Effector CD4-positive, alpha-beta T cell (primary cell): ENCODE measurements around the gene IDI2. TPM values are rescaled to one million over a fixed set of nuclear protein-coding genes. Genes with fewer than 3 reads are reported as not detected.
"Not testable (repeated sequence)": the region's sequence is repeated elsewhere in the genome, so short reads cannot be mapped to it uniquely, and the experiment has no call there.

Experiments
- DNase-seq: peaks from one replicate; pipeline ENCODE4 v3.0.0-alpha.2; 2020
- total RNA-seq: gene quantifications from one replicate; lab custom pipeline; 2026; lab: John Stamatoyannopoulos, UW

The IDI2 gene
- not detected for total RNA-seq

- no peak for DNase-seq
Measured at GRCh38 chr10:1025683-1026082, at the start of gene IDI2. TSS of gene IDI2 (minus strand) at chr10:1025859. CDS start at chr10:1024723, 1,136 bp downstream.

DNA sequence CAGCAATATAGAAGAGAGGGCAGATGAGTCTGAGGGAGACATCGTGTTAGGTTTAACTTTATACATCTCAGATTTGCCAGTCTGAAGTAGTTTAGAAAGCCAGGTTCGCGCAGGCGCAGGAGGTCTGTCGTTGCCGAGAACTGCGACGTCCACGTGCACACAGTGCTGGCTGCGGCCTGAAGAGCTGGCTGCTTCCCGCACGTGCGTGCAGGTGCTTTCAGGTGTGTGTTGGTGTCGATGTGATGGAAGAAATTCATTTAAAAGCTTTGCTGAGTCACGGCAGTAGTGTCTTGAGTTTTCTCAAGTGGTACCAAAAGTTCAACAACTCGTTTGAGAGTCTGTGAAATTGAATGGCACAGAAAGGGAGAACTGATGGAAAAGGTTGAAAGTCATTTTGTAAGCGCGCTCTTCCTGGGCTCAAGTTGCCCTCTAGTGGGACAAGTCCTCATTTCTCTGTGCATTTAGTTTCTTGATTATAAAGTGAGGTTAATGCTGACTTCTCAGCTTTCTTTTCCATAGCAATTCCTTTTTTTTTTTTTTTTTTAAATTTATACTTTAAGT is 49.2 kb upstream of the IDI2 start:
- no peak for DNase-seq

- DNase-seq, result no peak
Measured at GRCh38 chr10:1074052-1074747, 48.5 kb upstream of the IDI2 start.

GRCh38 chr10:1070919-1071318 is 45.3 kb upstream of the IDI2 start:
- no peak for DNase-seq

DNA sequence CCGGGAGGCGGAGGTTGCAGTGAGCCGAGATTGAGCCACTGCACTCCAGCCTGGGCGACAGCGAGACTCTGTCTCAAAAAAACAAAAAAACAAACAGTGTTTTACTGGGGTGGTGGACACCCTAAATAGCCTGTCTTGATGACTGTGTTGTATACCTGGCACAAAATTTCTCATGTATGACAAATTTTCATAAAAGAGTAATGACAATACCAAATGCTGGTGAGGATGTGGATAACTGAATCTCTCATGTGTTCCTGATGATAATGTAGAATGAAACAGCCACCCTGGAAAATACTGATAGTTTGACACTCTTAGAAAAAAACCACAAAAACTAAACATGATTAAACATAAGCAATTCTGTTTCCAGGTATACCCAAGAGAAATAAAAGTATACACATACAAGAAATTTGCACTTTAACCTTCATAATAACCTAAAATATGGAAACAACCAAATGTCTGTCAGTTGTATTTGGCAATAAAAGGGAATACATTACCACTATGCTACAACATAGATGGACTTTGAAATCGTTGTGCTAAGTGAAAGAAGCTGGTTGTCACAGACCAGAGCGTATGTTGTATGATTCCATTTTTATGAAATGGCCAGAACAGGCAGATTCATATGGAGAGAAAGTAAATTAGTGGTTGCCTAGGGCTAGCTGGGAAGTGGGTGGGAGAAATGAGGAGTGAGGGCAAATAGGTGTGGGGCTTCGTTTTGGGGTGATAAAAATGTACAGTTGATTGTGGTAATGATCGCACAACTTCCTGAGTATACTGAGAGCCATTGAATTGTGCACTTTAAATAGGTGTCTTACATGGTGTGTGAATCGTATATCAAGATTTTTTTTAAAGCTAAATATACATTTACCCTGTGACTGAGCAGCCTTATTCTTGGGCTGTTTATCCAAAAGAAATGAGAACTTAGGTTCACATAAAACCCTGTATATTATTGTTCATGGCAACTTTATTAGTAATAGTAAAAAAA is 43.0 kb upstream of the IDI2 start:
- no peak for DNase-seq

DNA sequence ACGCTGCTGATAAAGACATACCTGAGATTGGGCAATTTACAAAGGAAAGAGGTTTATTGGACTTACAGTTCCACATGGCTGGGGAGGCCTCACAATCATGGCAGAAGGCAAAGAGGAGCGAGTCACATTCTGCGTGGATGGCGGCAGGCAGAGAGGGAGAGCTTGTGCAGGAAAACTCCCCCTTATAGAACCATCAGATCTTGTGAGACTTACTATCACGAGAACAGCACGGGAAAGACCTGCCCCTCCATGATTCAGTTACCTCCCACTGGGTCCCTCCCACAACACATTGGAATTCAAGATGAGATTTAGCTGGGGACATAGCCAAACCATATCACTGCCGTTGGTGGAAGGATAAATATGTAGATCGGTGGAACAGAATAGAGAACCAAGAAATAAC is 41.1 kb upstream of the IDI2 start:
- DNase-seq, result not testable (repeated sequence)

GRCh38 chr10:1064964-1065247 is 39.2 kb upstream of the IDI2 start:
- no peak for DNase-seq

GRCh38 chr10:1063232-1063865 is 37.7 kb upstream of the IDI2 start:
- DNase-seq, result peak; percentile 14

DNA sequence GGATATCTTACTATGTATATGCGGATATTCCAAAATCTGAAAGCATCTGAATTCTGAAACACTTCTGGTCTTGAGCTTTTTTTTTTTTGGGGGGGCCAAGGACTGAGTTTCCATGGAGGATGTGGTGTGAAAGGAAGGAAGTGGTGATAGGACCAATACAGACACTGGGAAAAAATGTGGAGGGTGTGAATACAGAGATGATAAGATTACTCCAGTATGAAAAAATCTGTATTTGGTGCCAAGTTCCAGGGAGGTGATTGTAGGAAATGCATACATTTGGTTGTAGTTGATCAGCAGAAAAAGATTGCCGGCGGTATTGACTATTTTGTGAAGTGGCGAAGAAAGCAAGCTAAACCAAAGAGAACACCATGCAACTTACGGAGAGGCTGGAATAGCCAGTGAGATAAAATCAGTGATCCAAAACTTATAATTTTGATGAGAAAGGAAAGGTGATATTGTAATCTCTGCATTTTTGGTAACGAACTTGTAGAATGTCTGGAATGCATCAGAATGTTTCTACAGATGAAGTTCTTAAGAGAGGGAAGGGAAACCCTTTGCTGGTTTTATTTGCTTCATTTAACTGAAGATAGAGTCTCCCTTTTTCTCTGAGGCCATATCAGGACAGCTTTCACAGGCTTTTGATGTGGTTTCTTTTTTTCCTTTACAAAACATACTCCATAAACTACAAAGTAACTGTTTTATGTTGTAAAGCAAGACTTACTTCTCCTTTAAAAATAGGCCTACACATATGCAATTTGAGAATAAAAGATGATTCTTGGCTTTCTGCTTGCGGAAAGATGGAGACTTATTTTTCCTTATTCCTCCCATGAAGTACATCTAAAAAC is 36.5 kb upstream of the IDI2 start:
- DNase-seq, result no peak

GRCh38 chr10:1059902-1060301 is 34.2 kb upstream of the IDI2 start:
- no peak for DNase-seq

DNA sequence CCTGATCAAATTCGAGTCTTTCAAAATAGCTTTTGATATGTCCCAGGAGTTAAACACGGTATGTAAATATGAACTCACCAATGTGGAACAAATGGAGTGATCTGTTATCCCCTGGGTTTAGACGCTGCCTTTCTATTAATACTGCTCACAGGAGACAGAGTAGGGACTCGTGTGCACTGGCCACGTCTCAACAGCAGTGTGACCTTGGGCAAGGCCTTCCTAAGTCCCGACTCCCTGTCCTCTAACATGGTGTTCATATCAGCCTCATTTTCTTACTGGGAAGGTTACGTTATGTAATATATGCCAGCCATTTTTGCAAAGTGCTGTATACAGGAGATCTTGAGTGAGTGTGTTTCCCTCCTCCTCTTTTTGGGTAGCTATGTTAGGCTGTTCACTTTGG is 32.4 kb upstream of the IDI2 start:
- DNase-seq, result no peak

DNA sequence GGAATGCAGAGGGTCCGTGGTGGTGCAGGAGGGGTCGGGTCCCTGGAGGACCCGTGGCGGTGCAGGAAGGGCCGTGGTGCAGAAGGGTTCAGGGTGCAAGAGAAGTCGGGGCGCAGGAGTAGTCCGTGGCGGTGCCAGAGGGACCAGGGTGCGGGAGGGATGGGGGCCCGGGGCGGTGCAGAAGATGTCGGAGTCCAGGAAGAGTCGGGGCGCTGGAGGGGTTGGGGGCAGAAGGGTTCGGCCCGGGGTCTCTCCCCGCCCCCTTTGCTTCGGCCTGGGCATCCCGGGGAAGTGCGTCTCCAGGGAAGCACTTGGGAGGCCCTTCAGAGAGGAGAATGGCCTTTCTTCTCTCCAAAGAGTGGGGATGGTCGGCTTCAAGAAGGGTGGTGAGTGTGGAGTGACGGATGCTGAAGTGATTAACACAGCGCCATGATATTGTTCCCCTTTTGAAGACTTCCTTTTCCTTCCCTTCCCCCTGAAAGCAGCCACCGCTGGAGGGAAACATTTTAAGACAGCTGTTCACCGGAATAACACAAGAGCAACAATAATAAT is 31.5 kb upstream of the IDI2 start:
- DNase-seq, result no peak

GRCh38 chr10:1056326-1057105 is 30.9 kb upstream of the IDI2 start, which contains the start of gene WDR37:
TSS of gene WDR37 (plus strand) at chr10:1056385. CDS start at chr10:1072156, 15,771 bp downstream.
- DNase-seq, result peak; percentile 88

DNA sequence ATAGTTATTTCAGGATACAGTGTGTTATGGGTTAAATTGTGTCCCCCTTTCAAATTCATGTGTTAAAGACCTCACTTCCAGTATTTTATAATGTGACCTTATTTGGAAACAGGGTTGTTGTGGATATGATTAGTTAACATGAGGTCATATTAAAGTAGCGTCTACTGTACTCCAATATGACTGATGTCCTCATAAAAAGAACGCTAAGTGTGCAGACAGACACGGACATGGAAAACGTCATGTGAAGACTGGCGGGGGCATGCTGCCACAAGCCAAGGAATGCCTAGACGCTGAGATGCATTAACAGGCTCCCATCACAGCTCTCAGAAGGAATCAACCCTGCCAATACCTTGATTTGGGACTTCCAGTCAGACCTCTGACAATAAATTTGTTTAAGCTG is 29.0 kb upstream of the IDI2 start:
- no peak for DNase-seq

DNA sequence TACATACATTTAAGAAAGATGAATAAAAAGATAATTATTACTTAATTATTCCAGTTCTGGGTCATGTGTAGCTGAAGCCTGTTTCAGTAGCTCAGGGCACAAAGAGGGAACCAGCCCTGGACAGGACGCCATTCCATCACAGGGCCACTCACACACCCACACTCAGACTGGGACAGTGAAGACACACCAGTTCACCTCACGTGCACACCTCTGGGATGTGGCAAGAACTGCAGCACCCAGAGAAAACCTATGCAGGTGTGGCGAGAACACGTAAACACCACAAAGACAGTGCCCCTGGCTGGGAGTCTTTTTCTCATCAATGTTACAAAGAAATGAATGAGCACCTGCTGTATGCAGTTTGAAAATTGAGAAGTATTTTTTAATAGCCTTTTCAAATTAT is 24.9 kb upstream of the IDI2 start:
- DNase-seq, result peak; percentile 50

DNA sequence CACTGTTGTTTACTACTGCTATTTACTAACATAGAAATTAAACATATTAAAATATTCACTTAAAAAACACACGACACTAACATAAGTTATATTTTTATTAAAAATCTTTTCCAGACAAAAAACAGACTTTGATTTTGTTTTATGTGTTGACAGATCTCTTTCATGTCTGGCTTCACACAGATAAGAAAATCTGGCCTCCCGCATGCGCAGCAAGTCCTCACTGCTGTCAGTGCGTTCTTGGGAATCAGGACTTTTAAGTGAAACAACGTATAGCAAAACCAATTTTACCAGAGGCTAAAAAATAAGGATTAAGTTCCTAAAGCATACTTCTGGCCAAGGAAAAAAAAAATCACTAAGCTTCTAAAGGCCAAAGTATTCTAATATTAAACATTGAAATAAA is 24.5 kb upstream of the IDI2 start:
- DNase-seq, result peak; percentile 19

DNA sequence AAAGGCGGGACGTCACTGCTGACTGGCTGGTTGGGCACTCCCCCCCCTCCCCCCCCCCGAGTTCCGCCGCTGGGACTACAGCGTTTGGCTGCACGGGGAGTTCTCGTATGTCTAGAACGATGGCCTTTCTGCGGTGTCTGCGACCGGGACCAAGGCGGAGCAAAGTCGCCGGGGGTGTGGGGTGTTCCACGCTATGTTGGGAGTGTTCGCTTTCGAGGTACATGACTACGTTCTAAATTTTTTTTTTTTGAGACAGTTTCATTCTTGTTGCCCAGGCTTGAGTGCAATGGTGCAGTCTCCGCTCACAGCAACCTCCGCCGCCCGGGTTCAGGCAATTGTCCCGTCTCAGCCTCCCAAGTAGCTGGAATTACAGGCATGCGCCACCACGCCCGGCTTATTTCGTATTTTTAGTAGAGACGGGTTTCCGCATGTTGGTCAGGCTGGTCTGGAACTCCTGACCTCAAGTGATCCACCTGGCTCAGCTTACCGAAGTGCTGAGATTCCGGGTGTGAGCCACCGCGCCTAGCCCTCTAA is 23.8 kb upstream of the IDI2 start:
- no peak for DNase-seq

- peak; percentile 97 for DNase-seq
Measured at GRCh38 chr10:1048732-1049424, 23.2 kb upstream of the IDI2 start, which contains the start of gene IDI1. TSS of gene IDI1 (minus strand) at chr10:1049119. CDS start at chr10:1049003, 116 bp downstream.

DNA sequence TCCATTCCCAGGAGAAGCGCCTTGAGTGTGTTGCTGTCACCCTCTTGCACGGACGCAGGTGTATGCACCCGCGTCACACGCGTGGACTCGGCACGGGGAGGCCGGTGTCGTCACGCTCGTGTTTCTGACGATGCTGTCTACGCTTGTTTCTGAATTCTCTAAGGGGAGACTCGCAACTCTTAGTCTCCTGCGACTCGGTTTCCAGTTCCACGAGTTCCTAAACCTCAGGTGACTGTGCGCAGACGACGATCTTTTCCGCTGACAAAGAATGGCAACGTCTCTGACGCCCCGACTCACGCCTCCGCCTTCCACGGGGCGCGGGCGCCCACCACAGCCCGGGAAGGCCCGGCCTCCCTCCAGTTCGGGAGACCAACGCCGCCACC is 22.7 kb upstream of the IDI2 start:
- peak; percentile 59 for DNase-seq

DNA sequence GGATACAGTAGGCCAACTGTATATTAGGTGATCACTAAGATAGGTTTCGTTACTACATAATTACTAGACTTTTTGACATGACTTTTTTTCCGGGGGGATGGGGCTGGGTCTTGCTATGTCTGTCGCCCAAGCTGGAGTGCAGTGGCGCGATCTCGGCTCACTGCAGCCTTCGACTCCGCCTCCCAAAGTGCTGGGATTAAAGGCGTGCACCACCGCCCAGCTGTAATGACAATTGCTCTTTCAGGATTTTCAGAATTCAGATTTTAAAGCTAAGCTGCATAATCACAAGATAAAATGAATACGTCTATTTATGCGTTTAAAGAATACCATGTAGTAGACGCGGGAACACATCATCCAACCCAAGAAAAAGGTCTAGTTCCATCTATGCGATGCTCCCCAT is 22.3 kb upstream of the IDI2 start:
- DNase-seq, result no peak
